Fibroblast of the aortic adventitia (primary cell): ENCODE results near the gene SHH. TPM values are rescaled to one million over a fixed set of nuclear protein-coding genes. Genes with fewer than 3 reads are reported as not detected.

Source experiments
- DNase-seq: peaks from one replicate; pipeline ENCODE4 v3.0.0-alpha.2; 2010; ENCODE audit warnings: low read depth
- H3K4me3 ChIP-seq: 2 replicates; pipeline ENCODE4 v1.5.1; 2011; ENCODE audit warnings: low read depth, mild to moderate bottlenecking, control low read depth, low read length, moderate library complexity
- total RNA-seq: library from RNA; depleted of rRNA; stranded (reverse); fragments of >200 nt; gene quantifications from 2 replicates; pipeline ENCODE4 v1.2.3, GENCODE V29; 2012; ENCODE audit warnings: low replicate concordance
- TF ChIP-seq, protein P1 (sequence below): IDR thresholded peaks from 2 replicates; pipeline ENCODE4 v1.5.1; 2011; ENCODE audit warnings: mild to moderate bottlenecking, low read length, control low read depth, inconsistent platforms; ENCODE audit not compliant: insufficient read depth

SHH gene
- total RNA-seq, 1 donor, result 0.36 TPM

DNA sequence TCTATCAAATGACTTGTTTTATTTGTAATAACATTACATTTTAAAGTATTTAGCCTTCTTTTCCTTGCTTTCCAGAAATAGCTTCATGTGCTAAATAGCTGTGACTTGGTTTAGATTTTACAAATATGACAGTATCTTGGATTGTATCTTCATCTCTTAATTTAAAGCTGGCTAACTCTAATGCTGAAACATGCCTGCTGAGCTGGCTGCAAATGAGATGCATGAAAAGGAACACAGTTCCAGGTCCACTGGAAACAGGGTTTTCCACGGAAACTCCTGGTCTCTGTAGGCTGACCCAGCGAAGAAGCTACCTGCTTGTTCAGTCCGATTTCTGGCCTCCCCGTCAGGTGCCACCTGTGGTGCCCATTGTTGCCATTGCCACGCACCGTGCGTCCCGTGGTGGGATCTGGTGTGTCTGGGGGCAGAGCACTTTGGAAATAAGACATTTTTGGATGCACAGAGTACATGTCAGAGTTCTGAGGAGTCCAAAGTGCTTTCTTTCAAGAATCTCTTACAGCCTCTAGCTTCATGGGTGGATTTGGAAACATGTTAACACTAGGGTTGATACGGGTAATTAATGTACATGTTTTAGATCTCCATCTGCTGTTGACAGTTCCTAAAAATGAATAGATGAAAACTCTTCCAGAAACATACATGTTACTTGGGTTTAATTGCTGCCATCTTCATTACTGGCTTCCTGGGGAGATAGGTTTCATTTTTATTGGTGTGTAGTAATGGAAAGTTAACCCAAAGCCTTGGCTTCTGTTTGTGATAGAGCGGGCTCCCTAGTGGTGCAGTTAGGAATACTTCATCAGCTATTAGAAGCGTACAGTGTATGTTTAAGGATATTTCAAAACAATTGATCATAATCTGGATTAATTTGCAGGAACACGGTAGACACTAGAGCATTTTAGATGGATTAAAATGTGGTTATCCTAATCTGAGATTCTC, 45.0 kb downstream of the SHH start:
- DNase-seq, result no peak

DNA sequence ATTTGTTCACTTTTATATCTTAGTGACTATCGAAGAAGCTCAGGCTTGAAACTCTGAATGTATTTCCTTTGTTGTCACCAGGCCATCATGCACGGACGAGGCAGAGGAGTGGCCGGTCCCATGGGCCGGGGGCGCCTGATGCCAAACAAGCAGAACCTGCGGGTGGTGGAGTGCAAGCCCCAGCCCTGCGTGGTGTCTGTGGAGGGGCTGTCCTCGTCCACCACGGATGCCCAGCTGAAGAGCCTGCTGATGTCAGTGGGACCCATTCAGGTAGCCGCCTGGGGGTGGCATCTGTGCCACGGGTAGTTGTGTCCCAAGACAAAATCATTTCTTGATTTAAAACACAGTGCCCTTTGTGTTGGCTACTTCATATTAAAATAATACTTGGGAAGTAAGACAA, 45.9 kb downstream of the SHH start:
- DNase-seq, result no peak
- TF ChIP-seq, protein P1, sequence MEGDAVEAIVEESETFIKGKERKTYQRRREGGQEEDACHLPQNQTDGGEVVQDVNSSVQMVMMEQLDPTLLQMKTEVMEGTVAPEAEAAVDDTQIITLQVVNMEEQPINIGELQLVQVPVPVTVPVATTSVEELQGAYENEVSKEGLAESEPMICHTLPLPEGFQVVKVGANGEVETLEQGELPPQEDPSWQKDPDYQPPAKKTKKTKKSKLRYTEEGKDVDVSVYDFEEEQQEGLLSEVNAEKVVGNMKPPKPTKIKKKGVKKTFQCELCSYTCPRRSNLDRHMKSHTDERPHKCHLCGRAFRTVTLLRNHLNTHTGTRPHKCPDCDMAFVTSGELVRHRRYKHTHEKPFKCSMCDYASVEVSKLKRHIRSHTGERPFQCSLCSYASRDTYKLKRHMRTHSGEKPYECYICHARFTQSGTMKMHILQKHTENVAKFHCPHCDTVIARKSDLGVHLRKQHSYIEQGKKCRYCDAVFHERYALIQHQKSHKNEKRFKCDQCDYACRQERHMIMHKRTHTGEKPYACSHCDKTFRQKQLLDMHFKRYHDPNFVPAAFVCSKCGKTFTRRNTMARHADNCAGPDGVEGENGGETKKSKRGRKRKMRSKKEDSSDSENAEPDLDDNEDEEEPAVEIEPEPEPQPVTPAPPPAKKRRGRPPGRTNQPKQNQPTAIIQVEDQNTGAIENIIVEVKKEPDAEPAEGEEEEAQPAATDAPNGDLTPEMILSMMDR, result no peak
- H3K4me3 ChIP-seq, result no peak overlapping the region

More for the DNA sequence above, 45.0 kb downstream of the SHH start:
- TF ChIP-seq, protein P1, result no peak
- H3K4me3 ChIP-seq, result no peak overlapping the region

GRCh38 chr7:155765458-155765857, 46.8 kb downstream of the SHH start:
- DNase-seq, result no peak
- TF ChIP-seq, protein P1, result no peak
- H3K4me3 ChIP-seq, result no peak overlapping the region

- H3K4me3 ChIP-seq, result no peak overlapping the region
- DNase-seq, result no peak
- TF ChIP-seq, protein P1, result no peak
Measured at GRCh38 chr7:155764438-155764793, 47.8 kb downstream of the SHH start.

- TF ChIP-seq, protein P1, result no peak
- H3K4me3 ChIP-seq, result no peak overlapping the region
- no peak for DNase-seq
Measured at GRCh38 chr7:155763691-155764437, 48.4 kb downstream of the SHH start.

- no peak for DNase-seq
- TF ChIP-seq, protein P1, result no peak
- no peak overlapping the region for H3K4me3 ChIP-seq
Measured at GRCh38 chr7:155763122-155763521, 49.1 kb downstream of the SHH start.
